ENCODE results near the gene RMC1.

Gene RMC1

DNA sequence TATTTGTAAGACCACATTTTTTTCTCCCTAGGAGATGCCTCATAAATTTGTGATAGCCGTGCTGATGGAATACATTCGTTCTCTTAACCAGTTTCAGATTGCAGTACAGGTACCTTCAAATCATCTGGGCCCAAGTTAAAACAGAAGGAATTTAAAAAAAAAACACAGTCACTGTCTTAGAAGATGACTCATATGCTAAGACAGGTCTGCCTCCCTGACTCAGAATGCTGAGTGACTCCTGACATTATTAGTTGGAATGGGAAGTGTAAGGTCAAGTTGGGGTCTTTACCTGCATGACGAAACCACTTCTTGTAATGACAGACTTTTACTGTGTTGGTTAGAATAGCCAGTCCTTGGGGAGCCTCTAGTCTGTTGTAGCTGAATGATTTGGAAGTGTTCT, 26.3 kb downstream of the RMC1 start:
- no peak for DNase-seq (ENCODE audit: low read depth in 4 of 4, low spot score in 1 of 4)

DNA sequence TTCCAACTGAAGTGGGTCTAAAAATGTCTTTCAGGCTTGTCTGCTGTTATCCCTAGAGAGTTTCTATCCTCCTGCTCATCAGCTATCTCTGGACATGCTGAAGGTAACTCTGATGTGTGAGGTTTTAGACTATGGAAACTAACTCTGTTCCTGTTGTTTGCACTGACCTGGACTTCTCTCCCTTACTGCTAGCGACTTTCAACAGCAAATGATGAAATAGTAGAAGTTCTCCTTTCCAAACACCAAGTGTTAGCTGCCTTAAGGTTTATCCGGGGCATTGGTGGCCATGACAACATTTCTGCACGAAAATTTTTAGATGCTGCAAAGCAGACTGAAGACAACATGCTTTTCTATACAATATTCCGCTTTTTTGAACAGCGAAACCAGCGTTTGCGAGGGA, 26.9 kb downstream of the RMC1 start:
- no peak for DNase-seq (ENCODE audit: low read depth in 4 of 4, low spot score in 1 of 4)

DNA sequence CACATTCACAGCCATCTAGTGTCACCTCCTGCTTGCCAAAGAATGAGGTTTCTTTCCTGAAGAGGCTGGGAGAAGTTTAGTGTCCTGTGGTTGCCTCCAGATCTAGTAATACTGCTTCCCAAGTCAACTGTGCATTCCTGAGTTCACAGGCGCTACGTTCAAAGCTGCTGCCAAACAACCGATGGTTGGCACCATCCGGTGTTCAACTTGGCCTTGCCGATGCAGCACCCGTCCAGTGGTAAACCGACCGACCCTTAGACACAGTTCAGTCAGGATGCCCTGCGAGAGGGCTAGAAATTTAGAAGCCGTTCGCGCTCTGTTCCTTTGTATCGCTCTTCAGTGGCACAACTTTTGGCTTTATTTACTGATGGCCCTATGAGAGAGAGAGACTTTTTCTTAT, 28.6 kb downstream of the RMC1 start:
- no peak for DNase-seq (ENCODE audit: low read depth in 4 of 4, low spot score in 1 of 4)

DNA sequence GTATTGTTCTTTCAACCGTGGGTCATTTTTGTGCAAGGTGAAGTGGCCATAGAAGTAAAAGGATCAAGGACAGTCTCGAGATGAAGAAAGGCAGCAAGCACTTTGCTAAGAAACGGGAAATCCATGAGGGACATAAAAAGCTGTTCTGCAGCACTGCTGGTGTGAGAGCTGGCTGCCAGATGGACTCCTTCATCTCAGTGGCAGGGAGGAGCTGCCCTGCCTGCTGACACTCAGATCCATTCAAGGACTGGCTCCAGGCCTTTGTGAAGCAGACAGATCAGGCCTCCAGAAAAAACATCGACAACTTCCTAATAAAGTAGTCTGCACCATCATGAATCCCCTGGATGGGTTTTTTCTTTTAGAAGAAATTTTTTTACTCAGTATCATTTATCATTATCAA, 29.5 kb downstream of the RMC1 start:
- no peak for DNase-seq (ENCODE audit: low read depth in 4 of 4, low spot score in 1 of 4)

DNA sequence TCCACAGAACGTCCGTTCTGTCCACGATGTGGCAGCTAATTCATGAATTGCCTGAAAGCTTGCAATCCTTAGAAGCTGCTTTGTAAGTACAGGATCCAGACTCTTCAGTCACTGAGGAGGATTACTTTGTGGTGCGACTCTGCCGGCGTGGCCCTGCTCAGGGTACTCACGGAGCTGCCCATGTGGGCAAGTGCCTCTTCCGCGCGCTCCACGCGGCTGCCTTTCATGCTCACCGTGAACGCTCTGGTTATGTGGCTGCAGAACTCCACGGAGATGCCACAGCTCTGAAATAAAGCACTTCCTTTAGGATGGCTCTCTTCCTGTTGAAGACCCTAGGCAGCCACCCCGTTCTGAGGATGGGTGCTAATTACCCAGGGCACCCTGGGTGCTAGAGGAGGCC, 31.0 kb downstream of the RMC1 start:
- no peak for DNase-seq (ENCODE audit: low read depth in 4 of 4, low spot score in 1 of 4)

DNA sequence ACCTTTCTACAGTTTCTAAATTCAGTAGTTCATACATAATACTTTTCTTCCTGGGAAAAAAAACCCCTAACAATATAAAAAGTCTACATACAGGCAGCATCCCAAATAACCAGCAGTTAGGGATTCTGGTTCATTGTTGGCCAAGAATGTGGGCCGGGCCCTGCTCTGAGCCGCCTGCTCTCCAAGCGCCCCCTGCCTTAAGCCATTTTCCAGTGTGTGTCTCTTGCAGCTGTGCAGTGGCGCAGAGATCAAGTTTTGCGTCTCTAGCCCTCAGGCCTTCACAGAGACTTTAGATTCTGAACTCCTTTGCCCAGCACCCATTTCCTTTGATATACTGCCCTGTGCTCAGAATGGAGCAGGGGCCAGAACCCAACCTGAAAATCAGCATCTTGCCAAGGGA, 32.9 kb downstream of the RMC1 start:
- no peak for DNase-seq (ENCODE audit: low read depth in 4 of 4, low spot score in 1 of 4)

DNA sequence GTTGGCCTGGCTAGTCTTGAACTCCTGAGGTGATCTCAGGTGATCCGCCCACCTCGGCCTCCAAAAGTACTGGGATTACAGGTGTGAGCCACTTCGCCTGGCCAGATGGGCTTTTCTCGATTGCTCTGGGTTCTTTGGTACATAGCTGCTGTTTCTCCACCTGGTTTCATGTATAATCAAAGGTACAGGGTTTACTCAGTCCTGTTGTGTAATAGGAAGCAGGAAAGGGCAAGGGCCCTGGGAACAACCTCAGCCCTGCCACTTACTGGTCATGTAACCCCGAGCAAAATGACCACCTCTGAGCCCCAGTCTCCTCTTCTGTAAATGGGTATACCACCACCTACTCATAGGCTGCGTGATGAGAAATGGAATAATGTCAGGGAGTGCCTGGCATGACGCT, 34.0 kb downstream of the RMC1 start:
- no peak for DNase-seq (ENCODE audit: low read depth in 4 of 4, low spot score in 1 of 4)

DNA sequence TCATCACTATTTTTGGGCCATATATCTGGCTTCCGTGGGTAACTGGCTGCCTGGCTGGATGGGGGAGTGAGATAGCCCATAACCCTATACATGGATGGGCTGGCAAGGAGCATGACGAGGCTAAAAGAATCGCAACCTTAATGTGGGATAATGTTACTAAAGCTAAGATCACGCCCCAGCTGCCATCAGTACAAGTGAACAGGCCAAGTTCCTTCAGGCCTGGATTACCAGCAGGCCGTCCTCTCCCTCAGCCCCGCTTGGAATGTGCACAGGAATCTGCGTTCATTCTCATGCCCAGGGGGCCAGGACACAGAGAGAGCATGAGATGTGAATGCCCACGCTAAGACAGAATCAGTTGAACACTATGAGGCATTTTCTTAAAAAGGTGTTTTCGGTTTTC, 34.7 kb downstream of the RMC1 start:
- DNase-seq (ENCODE audit: low read depth in 4 of 4, low spot score in 1 of 4), result no peak

DNA sequence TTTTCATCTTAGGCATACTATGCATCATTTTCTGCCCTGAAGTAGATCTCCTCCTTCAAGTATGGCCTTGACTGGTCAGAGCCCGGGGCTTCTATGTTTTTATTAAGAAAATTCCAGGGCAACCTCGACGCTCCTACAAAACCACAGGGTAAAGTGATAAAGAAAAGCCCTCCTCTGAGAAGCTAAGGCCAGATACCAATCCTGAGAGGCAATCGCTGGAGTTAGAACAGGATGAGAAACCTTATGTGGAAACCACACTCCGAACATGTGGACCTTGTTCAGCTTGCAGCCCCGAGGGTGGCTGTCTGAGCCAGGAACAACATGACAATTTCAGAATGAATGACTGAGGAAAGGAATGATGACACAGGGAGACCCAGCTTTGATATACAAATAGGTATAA, 35.6 kb downstream of the RMC1 start:
- no peak for DNase-seq (ENCODE audit: low read depth in 4 of 4, low spot score in 1 of 4)

DNA sequence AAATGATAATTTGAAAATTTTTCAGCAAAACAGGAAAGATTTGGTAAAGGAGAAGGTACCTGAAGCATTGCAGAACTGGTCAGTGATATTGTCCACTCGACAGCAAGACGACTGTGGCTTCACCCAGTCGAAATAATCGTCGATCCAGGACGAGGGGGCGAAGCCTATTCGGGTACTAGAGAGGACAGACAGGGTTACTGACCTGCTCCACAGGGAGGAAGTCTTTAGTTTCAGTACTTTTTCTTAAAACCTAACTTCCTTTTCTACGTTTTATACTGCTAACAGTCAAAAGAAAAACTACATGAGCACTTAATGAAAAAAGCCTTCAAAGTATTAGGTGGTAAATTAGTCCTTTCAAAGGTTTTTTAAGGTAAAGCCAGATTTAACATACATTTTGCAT, 36.0 kb downstream of the RMC1 start:
- no peak for DNase-seq (ENCODE audit: low read depth in 4 of 4, low spot score in 1 of 4)

DNA sequence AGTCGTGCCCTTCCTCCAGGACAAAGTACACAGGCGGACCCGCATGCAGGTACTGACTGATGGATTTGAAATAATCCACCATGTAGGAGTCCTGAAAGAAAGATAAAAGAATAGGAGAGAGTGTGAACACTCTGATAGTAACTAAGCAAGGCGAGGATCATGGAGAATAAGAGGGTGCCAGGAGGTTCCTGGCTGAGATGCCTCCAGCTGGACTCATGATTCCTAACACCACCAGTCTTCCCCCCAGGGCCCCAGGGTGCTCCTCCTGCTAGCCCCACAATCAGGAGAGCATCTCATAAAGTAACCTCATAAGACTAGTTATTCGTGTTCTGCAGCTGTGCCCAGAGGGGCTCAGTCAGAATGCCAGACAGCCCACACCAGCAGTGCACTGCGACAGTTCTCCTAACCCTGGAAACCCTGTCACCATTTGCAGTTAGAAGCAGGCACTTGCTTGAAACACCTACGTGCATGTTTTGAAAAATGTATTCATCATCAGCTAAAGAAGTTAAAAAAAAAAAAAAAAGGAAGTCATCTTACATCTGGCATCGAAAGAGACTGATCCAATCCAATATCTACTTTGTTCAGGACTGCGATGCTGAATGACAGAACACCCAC, 36.7 kb downstream of the RMC1 start:
- DNase-seq (ENCODE audit: low read depth in 4 of 4, low spot score in 1 of 4), result no peak

DNA sequence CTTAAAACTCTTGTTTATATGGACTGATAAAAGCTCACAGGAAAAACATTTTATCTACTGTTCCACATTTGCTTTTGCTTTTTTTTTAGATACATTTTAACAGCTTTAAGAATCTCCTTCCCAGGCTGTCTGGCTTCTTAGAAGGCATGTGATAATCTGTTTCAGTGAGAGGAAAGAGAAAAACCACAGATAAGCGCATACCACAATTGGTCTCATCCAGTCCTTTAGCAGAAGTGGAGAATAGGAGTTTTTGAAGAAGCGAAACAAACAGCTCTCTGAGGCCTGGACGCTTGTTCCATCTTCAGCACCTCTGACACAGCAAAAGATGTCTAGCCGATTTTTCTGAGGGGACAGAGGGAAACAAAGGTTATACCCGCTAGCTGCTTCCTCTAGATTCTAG, 37.6 kb downstream of the RMC1 start:
- DNase-seq (ENCODE audit: low read depth in 4 of 4, low spot score in 1 of 4), result no peak

DNA sequence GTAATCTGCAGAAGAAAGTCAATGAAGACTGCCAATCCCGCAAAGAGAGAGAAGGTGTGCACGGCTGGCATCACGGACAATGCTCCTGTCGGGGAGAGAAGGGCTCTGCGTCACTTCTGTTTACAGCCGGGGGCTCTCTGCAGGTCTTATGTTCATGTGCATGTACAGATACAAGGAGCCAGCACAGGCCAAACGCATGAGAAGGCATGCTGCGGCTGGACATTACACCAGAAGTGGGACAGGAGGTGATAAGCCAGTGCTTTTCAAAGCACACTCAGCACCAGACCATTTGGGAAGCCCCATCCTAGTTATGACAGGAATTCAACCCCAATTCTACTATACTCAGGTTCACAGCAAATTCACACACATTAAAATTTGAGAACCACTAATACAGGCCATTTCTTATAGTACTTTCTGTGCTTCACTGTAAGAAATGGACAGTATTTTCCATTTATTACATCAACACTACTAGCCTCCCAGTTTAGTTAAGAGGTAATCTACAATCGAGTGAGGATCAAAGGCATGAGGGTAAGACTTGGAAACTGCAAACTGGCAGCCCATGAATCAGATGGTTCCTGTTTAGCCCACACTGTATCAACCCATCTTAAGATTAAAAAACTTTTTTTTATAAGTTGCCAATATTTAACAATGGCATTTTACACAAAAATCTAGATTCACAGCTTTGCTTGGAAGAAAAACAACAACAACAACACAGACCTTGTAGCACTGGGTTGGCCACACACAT, 38.2 kb downstream of the RMC1 start:
- DNase-seq (ENCODE audit: low read depth in 4 of 4, low spot score in 1 of 4), result no peak

DNA sequence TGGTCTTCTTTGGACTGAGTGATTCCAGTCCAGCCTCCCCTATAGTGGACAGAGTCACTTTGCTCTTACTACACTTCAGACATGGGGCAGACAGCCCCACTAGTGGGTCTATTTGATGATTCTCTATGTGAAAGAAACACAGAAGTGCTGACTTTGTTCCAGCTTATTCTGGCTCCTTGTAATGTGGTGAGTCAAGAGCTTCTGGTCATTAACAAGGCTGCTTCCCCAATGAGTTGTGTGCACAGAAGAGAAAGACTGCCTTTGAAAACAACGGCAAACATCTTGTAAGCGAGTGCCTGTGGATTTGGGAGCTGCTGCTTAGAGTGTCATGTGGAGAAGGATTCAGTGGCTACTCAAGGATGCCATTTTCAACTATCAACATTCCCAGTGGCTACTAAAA, 39.1 kb downstream of the RMC1 start:
- DNase-seq (ENCODE audit: low read depth in 4 of 4, low spot score in 1 of 4), result no peak

DNA sequence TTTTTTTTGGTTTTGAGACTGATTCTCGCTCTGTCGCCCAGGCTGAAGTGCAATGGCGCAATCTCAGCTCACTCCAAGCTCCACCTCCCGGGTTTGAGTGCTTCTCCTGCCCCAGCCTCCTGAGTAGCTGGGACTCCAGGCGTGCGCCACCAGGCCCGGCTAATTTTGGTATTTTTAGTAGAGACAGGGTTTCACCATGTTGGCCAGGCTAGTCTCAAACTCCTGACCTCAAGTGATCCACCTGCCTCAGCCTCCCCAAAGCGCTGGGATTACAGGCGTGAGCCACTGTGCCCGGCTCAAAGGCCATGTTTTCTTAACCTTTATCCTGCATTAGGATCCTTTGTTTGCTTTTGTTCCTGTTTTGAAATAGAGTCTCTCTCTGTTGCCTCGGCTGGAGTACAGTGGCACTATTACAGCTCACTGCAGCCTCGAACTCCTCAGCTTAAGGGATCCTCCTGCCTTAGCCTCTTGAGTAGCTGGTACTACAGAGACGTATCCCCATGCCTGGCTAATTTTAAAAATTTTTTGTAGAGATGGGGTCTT, 42.0 kb downstream of the RMC1 start:
- DNase-seq (ENCODE audit: low read depth in 4 of 4, low spot score in 1 of 4), result no peak

DNA sequence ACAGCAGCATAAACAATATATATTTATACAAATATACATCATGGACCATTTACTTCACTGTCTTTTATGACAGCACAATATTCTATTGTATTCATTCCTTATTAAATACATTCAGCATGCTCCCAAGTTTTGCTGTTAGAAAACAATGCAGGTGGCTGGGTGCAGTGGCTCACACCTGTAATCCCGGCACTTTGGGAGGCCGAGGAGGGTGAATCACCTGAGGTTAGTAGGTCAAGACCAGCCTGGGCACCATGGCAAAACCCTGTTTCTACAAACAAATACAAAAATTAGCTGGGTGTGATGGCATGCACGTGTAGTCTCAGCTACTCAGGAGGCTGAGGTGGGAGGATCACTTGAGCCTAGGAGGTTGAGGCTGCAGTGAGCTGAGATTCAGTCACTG, 44.0 kb downstream of the RMC1 start:
- no peak for DNase-seq (ENCODE audit: low read depth in 4 of 4, low spot score in 1 of 4)

DNA sequence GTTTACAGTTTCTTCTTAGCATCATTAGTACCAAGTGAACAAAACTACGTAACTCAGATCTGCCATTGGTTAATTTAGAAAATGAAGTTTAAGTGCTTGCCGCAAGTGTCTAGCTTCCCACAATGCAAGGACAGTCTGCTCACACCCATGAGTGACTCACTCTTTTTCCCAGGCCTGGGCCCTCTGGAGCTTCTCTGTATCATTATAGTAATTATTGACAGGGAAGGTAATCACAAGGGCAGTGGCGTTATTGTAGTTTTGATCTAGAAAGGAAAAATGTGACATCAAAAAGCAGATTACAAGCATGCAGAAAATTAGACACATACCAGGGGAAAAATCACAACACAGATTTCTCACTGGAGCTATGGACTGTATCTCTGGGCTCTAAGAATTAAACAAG, 44.5 kb downstream of the RMC1 start:
- no peak for DNase-seq (ENCODE audit: low read depth in 4 of 4, low spot score in 1 of 4)

DNA sequence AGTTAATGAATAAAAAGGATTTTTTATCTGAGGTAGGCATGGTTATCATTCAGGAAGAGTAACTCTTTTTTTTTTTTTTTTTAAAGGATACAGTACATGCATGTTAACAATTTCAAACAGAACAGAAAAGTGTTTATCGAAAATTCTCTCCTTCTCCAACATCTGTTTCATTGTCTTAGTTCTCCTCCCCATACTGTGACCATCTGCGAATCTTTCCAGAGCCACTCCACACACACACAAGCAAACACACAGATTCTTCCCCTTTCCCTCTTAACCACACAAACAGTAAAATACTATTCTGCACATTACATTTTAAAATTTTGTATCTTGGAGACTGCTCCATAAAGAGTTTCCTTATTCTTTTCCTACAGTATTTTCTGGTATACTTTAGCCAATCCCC, 45.0 kb downstream of the RMC1 start:
- DNase-seq (ENCODE audit: low read depth in 4 of 4, low spot score in 1 of 4), result no peak

DNA sequence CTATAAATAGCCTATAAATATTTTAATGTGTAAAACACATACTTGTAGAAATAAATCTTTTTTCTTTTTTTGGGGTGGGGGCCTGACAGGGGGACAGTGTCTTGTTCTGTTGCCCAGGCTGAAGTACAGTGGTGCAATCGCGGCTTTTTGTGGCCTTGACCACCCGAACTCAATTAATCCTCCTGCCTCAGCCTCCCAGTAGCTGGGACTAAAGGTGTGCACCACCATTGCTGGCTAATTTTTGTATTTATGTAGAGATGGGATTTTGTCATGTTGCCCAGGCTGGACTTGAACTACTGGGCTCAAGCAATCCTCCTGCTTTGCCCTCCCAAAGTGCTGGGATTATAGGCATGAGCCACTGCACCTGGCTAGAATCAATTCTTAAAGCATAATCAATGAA, 45.4 kb downstream of the RMC1 start:
- no peak for DNase-seq (ENCODE audit: low read depth in 4 of 4, low spot score in 1 of 4)

DNA sequence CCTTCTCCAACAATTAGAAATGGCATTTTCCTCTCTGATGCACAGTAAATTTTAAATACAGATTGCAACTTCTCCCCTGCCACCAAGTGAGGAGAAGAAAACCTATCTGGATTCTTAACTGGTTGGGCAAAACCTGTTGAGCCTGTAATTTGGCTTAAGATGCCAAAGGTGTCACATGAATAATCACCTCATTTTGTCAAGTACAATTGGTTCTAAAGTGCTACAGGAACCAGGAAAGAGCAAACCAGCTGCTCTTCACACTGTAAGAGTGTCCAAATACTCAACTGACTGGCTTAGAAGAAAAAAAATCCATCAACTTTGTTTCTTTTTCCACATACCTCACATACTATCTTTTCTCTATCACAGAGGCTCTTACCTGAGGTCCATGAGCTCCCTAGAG, 47.6 kb downstream of the RMC1 start:
- no peak for DNase-seq (ENCODE audit: low read depth in 4 of 4, low spot score in 1 of 4)

DNA sequence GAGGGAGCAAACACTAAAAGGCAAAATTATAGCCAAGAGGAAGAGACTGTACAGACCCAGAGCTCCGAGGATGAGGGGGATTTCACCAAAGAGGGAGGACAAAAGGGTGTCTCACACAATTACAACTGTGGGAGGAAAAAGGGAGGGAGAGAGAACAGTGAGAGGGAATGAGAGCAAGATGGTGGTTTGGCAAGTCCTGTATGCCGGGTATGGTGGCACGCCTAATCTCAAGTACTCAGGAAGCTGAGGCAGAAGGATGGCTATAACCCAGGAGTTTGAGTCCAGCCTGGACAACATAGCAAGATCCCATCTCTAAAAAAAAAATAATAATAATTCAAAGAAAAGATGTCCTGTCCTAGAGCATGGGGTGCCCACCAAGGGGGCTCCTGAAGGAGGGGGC, 48.7 kb downstream of the RMC1 start:
- no peak for DNase-seq (ENCODE audit: low read depth in 4 of 4, low spot score in 1 of 4)

DNA sequence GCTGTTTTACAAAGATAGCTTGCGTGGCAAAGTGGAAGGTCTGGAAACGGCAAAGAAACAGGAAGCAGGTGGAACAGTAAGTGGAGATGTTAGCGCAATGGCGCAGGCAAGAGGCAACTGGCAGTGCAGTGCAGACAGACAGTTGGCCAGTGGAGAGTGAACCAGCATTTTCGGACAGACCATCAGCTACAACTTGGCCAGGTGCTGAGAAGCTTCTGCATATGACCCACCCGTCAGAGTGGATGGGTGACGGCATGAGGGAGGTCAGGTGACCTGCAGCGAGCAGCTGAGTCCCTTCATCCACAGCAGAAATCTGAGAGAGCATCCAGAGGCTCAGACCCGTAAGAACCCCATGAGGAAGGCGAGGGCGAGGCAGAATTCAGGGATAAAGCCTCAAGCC, 49.2 kb downstream of the RMC1 start:
- DNase-seq (ENCODE audit: low read depth in 4 of 4, low spot score in 1 of 4), result no peak

DNA sequence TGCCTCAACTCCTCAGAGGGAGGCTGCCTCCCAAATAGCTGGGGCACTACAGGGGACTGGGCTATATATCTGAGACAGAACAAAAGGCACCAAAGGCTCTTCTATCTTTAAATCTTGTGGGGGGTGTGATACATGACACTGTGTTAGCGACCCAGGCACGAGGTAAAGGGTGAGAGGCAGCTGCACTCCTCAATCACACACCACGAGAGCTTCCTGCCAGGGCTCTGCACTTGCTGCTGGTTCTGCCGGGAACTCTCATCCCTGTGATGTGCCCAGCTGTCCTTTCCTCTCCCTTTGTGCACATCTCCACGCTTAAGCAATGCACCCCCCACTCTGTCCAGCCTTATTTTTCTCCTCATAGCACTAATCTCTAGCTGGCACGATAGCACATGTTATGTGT, 50.6 kb downstream of the RMC1 start:
- DNase-seq (ENCODE audit: low read depth in 4 of 4, low spot score in 1 of 4), result no peak

Measured in stimulated activated CD4-positive, alpha-beta T cell treated with anti-CD3 and anti-CD28 coated beads, Interleukin-1b, Interleukin-23, amount 100 ng/mL, for 24 hours (primary cell).